CD8-positive, alpha-beta memory T cell (primary cell): ENCODE data around the gene CCR5AS.

ENCODE experiments used
- CTCF ChIA-PET: fragments of 350-600 bp; sonication (Branson Sonifier 250); formaldehyde crosslinking; loops from one replicate; lab custom pipeline; 2021; ENCODE audit warnings: antibody characterized with exemption; lab: Charles Lee
- POLR2A ChIA-PET: fragments of 350-600 bp; sonication (Branson Sonifier 250); formaldehyde crosslinking; loops from one replicate; lab custom pipeline; 2021; ENCODE audit warnings: antibody characterized with exemption; lab: Charles Lee
- DNase-seq, 5 donors: peaks; one replicate each; pipeline versions ENCODE4 v3.0.0 to v3.0.0-alpha.2; 2020 to 2022; ENCODE audit warnings: mixed read lengths in 1 of 5
- H3K27ac ChIP-seq: one replicate; pipeline ENCODE4 v1.7.0; 2013; ENCODE audit warnings: low read depth, mild to moderate bottlenecking, low read length, moderate library complexity
- H3K27me3 ChIP-seq: 2 replicates; pipeline ENCODE4 v1.7.0; 2013; ENCODE audit warnings: low read length, mild to moderate bottlenecking; ENCODE audit not compliant: insufficient read depth, poor library complexity, severe bottlenecking
- H3K36me3 ChIP-seq: 2 replicates; pipeline ENCODE4 v1.7.0; 2013; ENCODE audit warnings: mild to moderate bottlenecking, low read length, moderate library complexity; ENCODE audit not compliant: insufficient read depth
- H3K4me1 ChIP-seq: 2 replicates; pipeline ENCODE4 v1.7.0; 2013; ENCODE audit warnings: mild to moderate bottlenecking, low read length, moderate library complexity; ENCODE audit not compliant: insufficient read depth
- H3K4me3 ChIP-seq: 2 replicates; pipeline ENCODE4 v1.7.0; 2013; ENCODE audit warnings: mild to moderate bottlenecking, low read length
- H3K9me3 ChIP-seq: 2 replicates; pipeline ENCODE4 v1.7.0; 2013; ENCODE audit warnings: mild to moderate bottlenecking, low read length
- H3K27ac Mint-ChIP-seq, 8 donors: one replicate each; pipeline ENCODE4 v1.8.0; 2020 to 2021; ENCODE audit warnings: mixed read lengths in 8 of 8, mild to moderate bottlenecking in 6 of 8, inconsistent platforms in 3 of 8, moderate library complexity in 3 of 8
- H3K27me3 Mint-ChIP-seq, 2 donors: one replicate each; pipeline ENCODE4 v1.8.0; 2020 to 2021; ENCODE audit warnings: mixed read lengths in 2 of 2, mild to moderate bottlenecking in 1 of 2, moderate library complexity in 1 of 2
- H3K36me3 Mint-ChIP-seq, 3 donors: one replicate each; pipeline ENCODE4 v1.8.0; 2020 to 2021; ENCODE audit warnings: mixed read lengths in 3 of 3, inconsistent platforms in 1 of 3, mild to moderate bottlenecking in 1 of 3
- H3K4me1 Mint-ChIP-seq, 3 donors: one replicate each; pipeline ENCODE4 v1.8.0; 2020 to 2021; ENCODE audit warnings: mixed read lengths in 3 of 3, inconsistent platforms in 1 of 3, mild to moderate bottlenecking in 1 of 3
- H3K4me3 Mint-ChIP-seq, 7 donors: one replicate each; pipeline ENCODE4 v1.8.0; 2020 to 2021; ENCODE audit warnings: mixed read lengths in 7 of 7, mild to moderate bottlenecking in 6 of 7, moderate library complexity in 4 of 7, inconsistent platforms in 2 of 7
- H3K9me3 Mint-ChIP-seq, 5 donors: one replicate each; pipeline ENCODE4 v1.8.0; 2020 to 2022; ENCODE audit warnings: mixed read lengths in 5 of 5, mild to moderate bottlenecking in 3 of 5, moderate library complexity in 2 of 5, inconsistent platforms in 1 of 5

CCR5AS gene

DNA sequence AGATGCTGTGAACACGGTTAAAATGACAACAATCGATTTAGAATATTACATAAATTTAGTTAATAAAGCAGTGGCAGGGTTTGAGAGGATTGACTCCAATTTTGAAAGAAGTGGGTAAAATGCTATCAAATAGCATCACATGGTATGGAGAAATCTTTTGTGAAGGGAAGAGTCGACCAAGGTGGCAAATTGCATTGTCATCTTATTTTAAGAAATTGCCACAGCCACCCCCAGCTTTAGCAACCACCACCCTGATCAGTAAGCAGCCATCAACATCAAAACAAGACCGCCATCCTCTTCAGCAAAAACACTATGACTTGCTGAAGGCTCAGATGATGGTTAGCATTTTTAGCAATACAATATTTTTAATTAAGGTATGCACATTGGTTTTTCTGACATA, 41.8 kb downstream of the CCR5AS start:
- H3K9me3 ChIP-seq: no peaks in the 10 kb centered on the region
- POLR2A ChIA-PET: interaction anchor here (0.7 kb wide), 1 partner anchor 67 kb away, joined by 3 read pairs; no protein-coding TSS in a partner anchor
- no peak overlapping the region for H3K4me3 ChIP-seq
- peaks cover 48% of the 10 kb centered on the region for H3K4me1 ChIP-seq
- no peak overlapping the region for H3K4me3 Mint-ChIP-seq
- H3K36me3 Mint-ChIP-seq: peaks cover 0 to 7% (median 4%) of the 10 kb centered on the region in 3 donors
- CTCF ChIA-PET: interaction anchor here (1.8 to 8.0 kb wide), 2 partner anchors 90 to 263 kb away, joined by 4 to 156 read pairs; no protein-coding TSS in a partner anchor
- H3K27ac ChIP-seq: no peak overlapping the region
- H3K4me1 Mint-ChIP-seq: peaks cover 63 to 85% (median 82%) of the 10 kb centered on the region in 3 donors
- peak overlapping the region in 2 of 8 donors; percentile 37 to 70 for H3K27ac Mint-ChIP-seq
- peaks cover 0 to 2% of the 10 kb centered on the region in 2 donors for H3K27me3 Mint-ChIP-seq
- no peaks in the 10 kb centered on the region for H3K27me3 ChIP-seq
- DNase-seq: no peak
- H3K9me3 Mint-ChIP-seq: no peaks in the 10 kb centered on the region
- H3K36me3 ChIP-seq: no peaks in the 10 kb centered on the region

- H3K9me3 ChIP-seq: no peaks in the 10 kb centered on the region
- H3K4me3 ChIP-seq: no peak overlapping the region
- no peaks in the 10 kb centered on the region for H3K27me3 ChIP-seq
- no peak overlapping the region for H3K27ac ChIP-seq
- CTCF ChIA-PET: interaction anchor here (1.9 to 2.8 kb wide), 3 partner anchors 9 to 85 kb away, joined by 4 to 12 read pairs (median 9); partner anchors contain the start of gene CCR5
- H3K4me3 Mint-ChIP-seq: peak overlapping the region; percentile 18 to 88 (median 70)
- no peaks in the 10 kb centered on the region for H3K9me3 Mint-ChIP-seq
- POLR2A ChIA-PET: no interaction called here
- H3K27me3 Mint-ChIP-seq: peaks cover 0 to 2% of the 10 kb centered on the region in 2 donors
- no peaks in the 10 kb centered on the region for H3K36me3 ChIP-seq
- no peak for DNase-seq
- H3K27ac Mint-ChIP-seq: peak overlapping the region; percentile 57 to 97 (median 92)
- peaks cover 33% of the 10 kb centered on the region for H3K4me1 ChIP-seq
- H3K36me3 Mint-ChIP-seq: peaks cover 5 to 15% (median 8%) of the 10 kb centered on the region in 3 donors
- H3K4me1 Mint-ChIP-seq: peaks cover 59 to 88% (median 82%) of the 10 kb centered on the region in 3 donors
These were observed 45.2 kb downstream of the CCR5AS start for GRCh38 chr3:46361408-46362283.

- Mint-ChIP-seq H3K36me3 (peaks cover 6 to 14% (median 12%) of the 10 kb centered on the region in 3 donors), H3K27ac (peak overlapping the region; percentile 45 to 97 (median 92)), H3K4me3 (peak overlapping the region; percentile 18 to 88 (median 70)), H3K9me3 (no peaks in the 10 kb centered on the region), H3K27me3 (peaks cover 0 to 2% of the 10 kb centered on the region in 2 donors), H3K4me1 (peaks cover 56 to 86% (median 81%) of the 10 kb centered on the region in 3 donors)
- Histone ChIP-seq H3K4me1 (peaks cover 33% of the 10 kb centered on the region), H3K36me3 (no peaks in the 10 kb centered on the region), H3K4me3 (no peak overlapping the region), H3K27ac (no peak overlapping the region), H3K9me3 (no peaks in the 10 kb centered on the region), H3K27me3 (no peaks in the 10 kb centered on the region)
- peak in 2 of 5 donors; percentile 22 to 57 for DNase-seq
- ChIA-PET CTCF (interaction anchor here (1.9 to 2.8 kb wide), 4 partner anchors 8 to 85 kb away, joined by 4 to 18 read pairs (median 10); partner anchors contain the start of gene CCR5), POLR2A (interaction anchor here (1.2 kb wide), 1 partner anchor 8 kb away, joined by 3 read pairs; no protein-coding TSS in a partner anchor)
These were observed 46.0 kb downstream of the CCR5AS start for GRCh38 chr3:46360907-46361306.

GRCh38 chr3:46359733-46360493, 47.0 kb downstream of the CCR5AS start:
- CTCF ChIA-PET: interaction anchor here (0.9 to 2.8 kb wide), 3 partner anchors 9 to 84 kb away, joined by 3 to 18 read pairs (median 9); no protein-coding TSS in a partner anchor
- H3K4me1 ChIP-seq: peaks cover 33% of the 10 kb centered on the region

GRCh38 chr3:46358466-46358865, 48.4 kb downstream of the CCR5AS start:
- Histone ChIP-seq H3K27me3 (no peaks in the 10 kb centered on the region), H3K27ac (peak overlapping the region; percentile 10), H3K36me3 (no peaks in the 10 kb centered on the region), H3K9me3 (no peaks in the 10 kb centered on the region), H3K4me1 (peaks cover 44% of the 10 kb centered on the region), H3K4me3 (no peak overlapping the region)
- H3K27me3 Mint-ChIP-seq: no peaks in the 10 kb centered on the region
- H3K4me3 Mint-ChIP-seq: peak overlapping the region; percentile 59 to 92 (median 87)
- H3K4me1 Mint-ChIP-seq: peaks cover 67 to 92% (median 92%) of the 10 kb centered on the region in 3 donors
- ChIA-PET CTCF (interaction anchor here (2.2 kb wide), 1 partner anchor 11 kb away, joined by 18 read pairs; no protein-coding TSS in a partner anchor), POLR2A (no interaction called here)
- DNase-seq: no peak
- H3K9me3 Mint-ChIP-seq: no peaks in the 10 kb centered on the region
- H3K27ac Mint-ChIP-seq: peak overlapping the region; percentile 51 to 97 (median 82)
- peaks cover 6 to 14% (median 10%) of the 10 kb centered on the region in 3 donors for H3K36me3 Mint-ChIP-seq

More at GRCh38 chr3:46359733-46360493, 47.0 kb downstream of the CCR5AS start:
- Histone ChIP-seq H3K36me3 (no peaks in the 10 kb centered on the region), H3K9me3 (no peaks in the 10 kb centered on the region), H3K4me3 (no peak overlapping the region), H3K27ac (no peak overlapping the region), H3K27me3 (no peaks in the 10 kb centered on the region)
- H3K27ac Mint-ChIP-seq: peak overlapping the region; percentile 57 to 97 (median 92)
- peak overlapping the region; percentile 62 to 92 (median 81) for H3K4me3 Mint-ChIP-seq
- peak in 1 of 5 donors; percentile 54 for DNase-seq
- peaks cover 6 to 18% (median 13%) of the 10 kb centered on the region in 3 donors for H3K36me3 Mint-ChIP-seq
- POLR2A ChIA-PET: interaction anchor here (0.9 to 1.2 kb wide), 4 partner anchors 9 to 80 kb away, joined by 3 to 6 read pairs (median 3); no protein-coding TSS in a partner anchor
- no peaks in the 10 kb centered on the region for H3K9me3 Mint-ChIP-seq
- peaks cover 61 to 86% (median 85%) of the 10 kb centered on the region in 3 donors for H3K4me1 Mint-ChIP-seq
- no peaks in the 10 kb centered on the region for H3K27me3 Mint-ChIP-seq

DNA sequence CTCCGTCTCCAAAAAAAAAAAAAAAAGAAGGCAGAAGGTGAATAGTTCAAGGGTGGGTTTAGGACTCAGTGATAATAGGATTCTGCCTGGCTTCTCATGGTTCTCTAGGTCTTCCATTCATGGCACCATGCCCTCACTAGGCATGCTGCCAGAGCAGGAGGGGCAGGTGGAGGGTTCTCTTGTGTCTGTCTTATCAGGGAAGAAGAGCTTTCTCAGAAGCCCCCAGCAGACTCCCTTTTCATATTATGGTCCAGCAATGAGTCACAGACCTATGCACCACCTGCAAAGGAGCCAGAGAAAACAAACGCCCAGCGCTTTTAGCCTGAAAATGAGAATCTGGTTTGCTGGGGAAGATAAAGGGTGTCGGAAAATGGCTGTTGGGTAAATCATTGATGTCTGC, 50.0 kb downstream of the CCR5AS start:
- POLR2A ChIA-PET: no interaction called here
- Histone ChIP-seq H3K9me3 (no peaks in the 10 kb centered on the region), H3K27ac (no peak overlapping the region), H3K36me3 (no peaks in the 10 kb centered on the region), H3K4me1 (peaks cover 49% of the 10 kb centered on the region), H3K27me3 (no peaks in the 10 kb centered on the region), H3K4me3 (no peak overlapping the region)
- no peaks in the 10 kb centered on the region for H3K9me3 Mint-ChIP-seq
- no peak for DNase-seq
- H3K27me3 Mint-ChIP-seq: no peaks in the 10 kb centered on the region
- peak overlapping the region; percentile 57 to 97 (median 83) for H3K27ac Mint-ChIP-seq
- peak overlapping the region; percentile 59 to 92 (median 87) for H3K4me3 Mint-ChIP-seq
- CTCF ChIA-PET: no interaction called here
- H3K4me1 Mint-ChIP-seq: peaks cover 76 to 98% (median 96%) of the 10 kb centered on the region in 3 donors
- H3K36me3 Mint-ChIP-seq: peaks cover 6 to 14% (median 10%) of the 10 kb centered on the region in 3 donors

DNA sequence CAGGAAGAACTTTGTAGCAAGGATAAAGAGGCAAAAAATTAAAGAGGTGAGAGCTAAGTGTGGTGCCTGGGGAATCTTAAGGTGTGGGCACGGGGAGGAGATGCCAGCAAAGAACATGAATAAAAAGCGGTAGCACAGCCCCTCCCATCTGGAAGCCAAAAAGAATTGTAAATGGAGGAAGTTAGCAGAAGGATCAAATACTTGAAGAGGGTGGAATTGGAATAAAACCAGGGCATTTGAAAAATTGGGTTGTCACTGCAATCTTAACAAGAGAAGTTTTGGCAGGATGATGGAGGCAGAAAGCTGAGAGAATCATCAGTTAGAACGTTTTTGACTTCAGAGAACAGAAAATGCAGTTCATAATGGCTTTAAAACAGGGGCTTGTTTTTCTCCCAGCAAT, 50.6 kb downstream of the CCR5AS start:
- Mint-ChIP-seq H3K4me3 (peak overlapping the region; percentile 59 to 92 (median 87)), H3K27me3 (no peaks in the 10 kb centered on the region), H3K27ac (peak overlapping the region; percentile 51 to 97 (median 80)), H3K9me3 (no peaks in the 10 kb centered on the region), H3K36me3 (peaks cover 6 to 14% (median 10%) of the 10 kb centered on the region in 3 donors), H3K4me1 (peaks cover 75 to 98% (median 96%) of the 10 kb centered on the region in 3 donors)
- ChIA-PET POLR2A (no interaction called here), CTCF (no interaction called here)
- H3K27ac ChIP-seq: no peak overlapping the region
- no peak for DNase-seq
- no peaks in the 10 kb centered on the region for H3K9me3 ChIP-seq
- H3K4me1 ChIP-seq: peaks cover 49% of the 10 kb centered on the region
- no peaks in the 10 kb centered on the region for H3K27me3 ChIP-seq
- no peaks in the 10 kb centered on the region for H3K36me3 ChIP-seq
- H3K4me3 ChIP-seq: no peak overlapping the region
